GM18870 (cell line): ENCODE data around the gene PLEK.
A peak's percentile ranks its signal among the peaks of the same experiment; 100 is the strongest.
"Not testable (repeated sequence)": the region's sequence is repeated elsewhere in the genome, so short reads cannot be mapped to it uniquely, and the experiment has no call there.

ENCODE experiments used
- ATAC-seq: cut with Tn5 transposase; IDR thresholded peaks from one replicate; pipeline ENCODE4 v1.9.1; 2021; ENCODE audit warnings: moderate library complexity; ENCODE audit not compliant: unreplicated experiment

The PLEK gene

GRCh38 chr2:68365087-68365486, at the start of gene PLEK:
Gene PLEK (plus strand): TSS chr2:68365282. CDS start chr2:68365352, 70 bp downstream.
- ATAC-seq: peak; percentile 49

- no peak for ATAC-seq
Measured at GRCh38 chr2:68316111-68316510, 49.0 kb upstream of the PLEK start.

GRCh38 chr2:68317971-68318913, 46.8 kb upstream of the PLEK start:
- no peak for ATAC-seq

- no peak for ATAC-seq
Measured at GRCh38 chr2:68318914-68319397, 46.1 kb upstream of the PLEK start.

- ATAC-seq: no peak
Measured at GRCh38 chr2:68319398-68320117, 45.5 kb upstream of the PLEK start, which contains the start of gene CNRIP1. Gene CNRIP1 (minus strand): TSS chr2:68319949. CDS start chr2:68319400, 549 bp downstream.

GRCh38 chr2:68320118-68320641, 44.9 kb upstream of the PLEK start:
- ATAC-seq: no peak

GRCh38 chr2:68325056-68325455, 40.0 kb upstream of the PLEK start:
- ATAC-seq: no peak

- ATAC-seq: no peak
Measured at GRCh38 chr2:68328901-68329300, 36.2 kb upstream of the PLEK start.

- no peak for ATAC-seq
Measured at GRCh38 chr2:68330691-68331090, 34.4 kb upstream of the PLEK start.

- ATAC-seq: no peak
Measured at GRCh38 chr2:68333009-68333408, 32.1 kb upstream of the PLEK start.

- no peak for ATAC-seq
Measured at GRCh38 chr2:68333931-68334330, 31.2 kb upstream of the PLEK start.

GRCh38 chr2:68336192-68336591, 28.9 kb upstream of the PLEK start:
- ATAC-seq: no peak

GRCh38 chr2:68340226-68341061, 24.6 kb upstream of the PLEK start:
- no peak for ATAC-seq

- ATAC-seq: no peak
Measured at GRCh38 chr2:68341062-68341329, 24.1 kb upstream of the PLEK start.

GRCh38 chr2:68341583-68341982, 23.5 kb upstream of the PLEK start:
- no peak for ATAC-seq

GRCh38 chr2:68342470-68342869, 22.6 kb upstream of the PLEK start:
- no peak for ATAC-seq

GRCh38 chr2:68344031-68344430, 21.1 kb upstream of the PLEK start:
- ATAC-seq: no peak

GRCh38 chr2:68345129-68345875, 19.8 kb upstream of the PLEK start:
- ATAC-seq: no peak

- ATAC-seq: not testable (repeated sequence)
Measured at GRCh38 chr2:68349091-68349490, 16.0 kb upstream of the PLEK start.

GRCh38 chr2:68351997-68352396, 13.1 kb upstream of the PLEK start:
- ATAC-seq: no peak
